NCI-H2107 treated with DMSO at 0.1 percent for 48 hours (cell line): ENCODE measurements around the gene SERGEF.

Source experiments
- DNase-seq: peaks from one replicate; lab custom pipeline; 2025; ENCODE audit not compliant: unreplicated experiment; lab: John Stamatoyannopoulos, UW

The SERGEF gene

GRCh38 chr11:17821648-17822400 is 191.0 kb downstream of the SERGEF start:
- DNase-seq, result no peak

- no peak for DNase-seq
Observed at GRCh38 chr11:17816232-17816931, 196.5 kb downstream of the SERGEF start.

GRCh38 chr11:17814546-17814945 is 198.3 kb downstream of the SERGEF start:
- no peak for DNase-seq

GRCh38 chr11:17813391-17814059 is 199.3 kb downstream of the SERGEF start:
- no peak for DNase-seq

GRCh38 chr11:17812865-17813187 is 200.0 kb downstream of the SERGEF start:
- DNase-seq, result no peak

GRCh38 chr11:17812091-17812864 is 200.6 kb downstream of the SERGEF start:
- DNase-seq, result peak; percentile 61

GRCh38 chr11:17811352-17811751 is 201.5 kb downstream of the SERGEF start:
- DNase-seq, result no peak

- no peak for DNase-seq
Observed at GRCh38 chr11:17810746-17811145, 202.1 kb downstream of the SERGEF start.

GRCh38 chr11:17810041-17810440 is 202.8 kb downstream of the SERGEF start:
- DNase-seq, result no peak

- no peak for DNase-seq
Observed at GRCh38 chr11:17807034-17807433, 205.8 kb downstream of the SERGEF start.

GRCh38 chr11:17805873-17806272 is 207.0 kb downstream of the SERGEF start:
- DNase-seq, result no peak

- no peak for DNase-seq
Observed at GRCh38 chr11:17805043-17805442, 207.8 kb downstream of the SERGEF start.

- peak; percentile 72 for DNase-seq
Observed at GRCh38 chr11:17803754-17804334, 209.0 kb downstream of the SERGEF start.

GRCh38 chr11:17802491-17802890 is 210.4 kb downstream of the SERGEF start:
- DNase-seq, result no peak

- DNase-seq, result no peak
Observed at GRCh38 chr11:17801166-17801565, 211.7 kb downstream of the SERGEF start.

- no peak for DNase-seq
Observed at GRCh38 chr11:17799147-17799546, 213.7 kb downstream of the SERGEF start.

GRCh38 chr11:17798716-17799115 is 214.1 kb downstream of the SERGEF start:
- no peak for DNase-seq

GRCh38 chr11:17798253-17798652 is 214.6 kb downstream of the SERGEF start:
- no peak for DNase-seq

- DNase-seq, result no peak
Observed at GRCh38 chr11:17796154-17796553, 216.7 kb downstream of the SERGEF start.

GRCh38 chr11:17794981-17795380 is 217.9 kb downstream of the SERGEF start:
- DNase-seq, result no peak

GRCh38 chr11:17793642-17794170 is 219.1 kb downstream of the SERGEF start:
- no peak for DNase-seq
